KMS-11 (cell line): ENCODE data around the gene TMEM106A.
"Not testable (repeated sequence)": the region's sequence is repeated elsewhere in the genome, so short reads cannot be mapped to it uniquely, and the experiment has no call there.

Source experiments
- H2AFZ ChIP-seq: fragments of 200-600 bp; sonication (generic); 2 replicates; pipeline ENCODE4 v1.6.1; 2016; ENCODE audit warnings: antibody characterized with exemption, mixed run types, low read depth
- H3K27ac ChIP-seq: fragments of 200-600 bp; sonication (generic); 2 replicates; pipeline ENCODE4 v1.6.1; 2016; ENCODE audit warnings: mild to moderate bottlenecking, mixed run types
- H3K27me3 ChIP-seq: fragments of 200-600 bp; sonication (generic); 2 replicates; pipeline ENCODE4 v1.6.1; 2017; ENCODE audit warnings: mild to moderate bottlenecking, low read depth, mixed run types, moderate library complexity; ENCODE audit not compliant: insufficient read depth
- H3K36me3 ChIP-seq: fragments of 200-600 bp; sonication (generic); 2 replicates; pipeline ENCODE4 v1.6.1; 2017; ENCODE audit warnings: mild to moderate bottlenecking, mixed run types; ENCODE audit not compliant: insufficient read depth
- H3K4me1 ChIP-seq: fragments of 200-600 bp; sonication (generic); 2 replicates; pipeline ENCODE4 v1.6.1; 2016; ENCODE audit warnings: mild to moderate bottlenecking, low read depth, mixed run types; ENCODE audit not compliant: poor library complexity, severe bottlenecking
- H3K4me2 ChIP-seq: fragments of 200-600 bp; sonication (generic); 2 replicates; pipeline ENCODE4 v1.7.0; 2016; ENCODE audit warnings: mild to moderate bottlenecking, mixed run types
- H3K4me3 ChIP-seq: fragments of 200-600 bp; sonication (generic); IDR thresholded peaks from 2 replicates; pipeline ENCODE4 v1.6.1; 2017; ENCODE audit warnings: low read depth, low read length, mixed read lengths; ENCODE audit not compliant: insufficient read depth
- H3K79me2 ChIP-seq: fragments of 200-600 bp; sonication (generic); 2 replicates; pipeline ENCODE4 v1.6.1; 2016; ENCODE audit warnings: low read depth, mixed run types; ENCODE audit not compliant: insufficient read depth
- H3K9ac ChIP-seq: fragments of 200-600 bp; sonication (generic); 2 replicates; pipeline ENCODE4 v1.6.1; 2016; ENCODE audit warnings: mild to moderate bottlenecking, mixed run types
- H4K20me1 ChIP-seq: fragments of 200-600 bp; sonication (generic); 2 replicates; pipeline ENCODE4 v1.6.1; 2016; ENCODE audit warnings: mild to moderate bottlenecking, mixed run types; ENCODE audit not compliant: insufficient read depth
- TF ChIP-seq, protein P1 (sequence below): fragments of 200-600 bp; sonication (generic); conservative IDR thresholded peaks from 2 replicates; pipeline ENCODE4 v1.6.1; 2017; ENCODE audit warnings: low read depth, mild to moderate bottlenecking, antibody characterized with exemption, low read length, moderate library complexity, mixed read lengths

The TMEM106A gene, protein sequence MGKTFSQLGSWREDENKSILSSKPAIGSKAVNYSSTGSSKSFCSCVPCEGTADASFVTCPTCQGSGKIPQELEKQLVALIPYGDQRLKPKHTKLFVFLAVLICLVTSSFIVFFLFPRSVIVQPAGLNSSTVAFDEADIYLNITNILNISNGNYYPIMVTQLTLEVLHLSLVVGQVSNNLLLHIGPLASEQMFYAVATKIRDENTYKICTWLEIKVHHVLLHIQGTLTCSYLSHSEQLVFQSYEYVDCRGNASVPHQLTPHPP

GRCh38 chr17:43211480-43212402 is at the start of gene TMEM106A:
Gene TMEM106A, plus strand, starts transcription at chr17:43211875. Its CDS starts 1,167 bp downstream, at chr17:43213042.
- peak within 1 kb of the TSS; percentile 38; the same call in 1 of the 2 replicates for H3K9ac ChIP-seq
- H3K79me2 ChIP-seq, result no peaks in the 10 kb centered on the region
- peaks cover 26% of the 10 kb centered on the region for H3K4me1 ChIP-seq
- peak within 1 kb of the TSS; percentile 82 for H2AFZ ChIP-seq
- no peaks in the 10 kb centered on the region for H3K36me3 ChIP-seq
- H3K4me2 ChIP-seq, result peak within 1 kb of the TSS; percentile 79
- no peaks in the 10 kb centered on the region for H4K20me1 ChIP-seq
- no peak within 1 kb of the TSS for H3K4me3 ChIP-seq
- H3K27me3 ChIP-seq, result no peaks in the 10 kb centered on the region
- TF ChIP-seq, protein P1, sequence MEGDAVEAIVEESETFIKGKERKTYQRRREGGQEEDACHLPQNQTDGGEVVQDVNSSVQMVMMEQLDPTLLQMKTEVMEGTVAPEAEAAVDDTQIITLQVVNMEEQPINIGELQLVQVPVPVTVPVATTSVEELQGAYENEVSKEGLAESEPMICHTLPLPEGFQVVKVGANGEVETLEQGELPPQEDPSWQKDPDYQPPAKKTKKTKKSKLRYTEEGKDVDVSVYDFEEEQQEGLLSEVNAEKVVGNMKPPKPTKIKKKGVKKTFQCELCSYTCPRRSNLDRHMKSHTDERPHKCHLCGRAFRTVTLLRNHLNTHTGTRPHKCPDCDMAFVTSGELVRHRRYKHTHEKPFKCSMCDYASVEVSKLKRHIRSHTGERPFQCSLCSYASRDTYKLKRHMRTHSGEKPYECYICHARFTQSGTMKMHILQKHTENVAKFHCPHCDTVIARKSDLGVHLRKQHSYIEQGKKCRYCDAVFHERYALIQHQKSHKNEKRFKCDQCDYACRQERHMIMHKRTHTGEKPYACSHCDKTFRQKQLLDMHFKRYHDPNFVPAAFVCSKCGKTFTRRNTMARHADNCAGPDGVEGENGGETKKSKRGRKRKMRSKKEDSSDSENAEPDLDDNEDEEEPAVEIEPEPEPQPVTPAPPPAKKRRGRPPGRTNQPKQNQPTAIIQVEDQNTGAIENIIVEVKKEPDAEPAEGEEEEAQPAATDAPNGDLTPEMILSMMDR, result peak; percentile 34; the same call in 1 of the 2 replicates
- peak within 1 kb of the TSS; percentile 28; the same call in 1 of the 2 replicates for H3K27ac ChIP-seq

- peaks cover 14% of the 10 kb centered on the region for H3K4me1 ChIP-seq
- H2AFZ ChIP-seq, H3K27ac ChIP-seq, H3K4me2 ChIP-seq, H3K36me3 ChIP-seq, H4K20me1 ChIP-seq, H3K27me3 ChIP-seq, H3K4me3 ChIP-seq, H3K9ac ChIP-seq: not testable (repeated sequence)
- peaks cover 20% of the 10 kb centered on the region for H3K79me2 ChIP-seq
These were observed 45.7 kb upstream of the TMEM106A start for GRCh38 chr17:43165971-43166370.

GRCh38 chr17:43169561-43170139 is 42.0 kb upstream of the TMEM106A start:
- no peaks in the 10 kb centered on the region for H3K27me3 ChIP-seq
- H3K9ac ChIP-seq, result peak overlapping the region; percentile 85
- no peaks in the 10 kb centered on the region for H4K20me1 ChIP-seq
- peaks cover 47% of the 10 kb centered on the region for H3K79me2 ChIP-seq
- peak overlapping the region; percentile 68 for H2AFZ ChIP-seq
- peak overlapping the region; percentile 81 for H3K4me2 ChIP-seq
- peaks cover 29% of the 10 kb centered on the region for H3K4me1 ChIP-seq
- H3K27ac ChIP-seq, result peak overlapping the region; percentile 86
- TF ChIP-seq, protein P1, result no peak
- H3K36me3 ChIP-seq, result no peaks in the 10 kb centered on the region
- H3K4me3 ChIP-seq, result no peak overlapping the region

DNA sequence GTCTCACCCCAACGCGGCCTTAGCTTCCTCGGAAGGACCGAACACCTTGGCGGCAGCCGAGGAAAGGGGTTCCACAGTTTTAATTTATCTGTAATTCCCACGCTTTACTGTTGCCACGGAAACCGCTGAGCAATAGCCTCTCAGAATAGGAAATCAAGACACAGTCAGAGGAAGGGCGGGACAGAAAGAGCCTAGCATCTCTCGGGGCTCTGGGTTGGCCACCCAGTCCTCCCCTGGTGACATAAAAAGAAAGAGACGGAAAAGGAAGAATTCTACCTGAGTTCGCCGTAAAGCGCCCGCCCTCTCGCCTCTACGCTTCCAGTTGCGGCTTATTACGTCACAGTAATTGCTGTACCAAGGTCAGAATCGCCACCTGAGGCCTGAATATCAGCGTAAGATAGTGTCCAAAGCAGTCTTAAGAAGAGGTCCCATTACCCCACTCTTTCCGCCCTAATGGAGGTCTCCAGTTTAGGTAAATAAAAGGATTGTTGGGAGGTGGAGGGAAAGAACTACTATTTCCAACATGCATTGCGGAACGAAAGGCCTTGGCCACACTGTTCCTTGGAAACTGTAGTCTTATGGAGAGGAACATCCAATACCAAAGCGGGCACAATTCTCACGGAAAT is 41.4 kb upstream of the TMEM106A start:
- Histone ChIP-seq H3K79me2 (peaks cover 47% of the 10 kb centered on the region), H2AFZ (peak overlapping the region; percentile 68), H3K27me3 (no peaks in the 10 kb centered on the region), H4K20me1 (no peaks in the 10 kb centered on the region), H3K4me3 (no peak overlapping the region), H3K4me2 (peak overlapping the region; percentile 88), H3K27ac (peak overlapping the region; percentile 86), H3K4me1 (peaks cover 32% of the 10 kb centered on the region), H3K36me3 (no peaks in the 10 kb centered on the region), H3K9ac (peak overlapping the region; percentile 85)
- TF ChIP-seq, protein P1, result no peak
